HCT116 (cell line): ENCODE measurements around the gene LASP1. TPM values are rescaled to one million over a fixed set of nuclear protein-coding genes. Genes with fewer than 3 reads are reported as not detected.

Source experiments
- ATAC-seq: fragments of 200-7000 bp; cut with Tn5 transposase; 2 replicates; pipeline ENCODE4 v1.9.1; 2020; ENCODE audit warnings: mild to moderate bottlenecking, moderate library complexity
- BruUV-seq: library from RNA; stranded (reverse); fragments of 400-500 nt; replicated peaks from 2 replicates; lab custom pipeline; 2021; lab: Mats Ljungman, UMichigan
- CTCF ChIA-PET: fragments of 300-600 bp; sonication (Branson Sonifier 250); formaldehyde crosslinking; loops from one replicate; lab custom pipeline; 2021; ENCODE audit warnings: antibody characterized with exemption; lab: Charles Lee
- POLR2A ChIA-PET: fragments of 300-600, 350-600 bp; sonication (Branson Sonifier 250); formaldehyde crosslinking; loops from one replicate; lab custom pipeline; 2021; ENCODE audit warnings: antibody characterized with exemption; lab: Charles Lee
- RAD21 ChIA-PET, 2 experiments: fragments of 300-600 bp; sonication (Branson Sonifier 250); formaldehyde crosslinking; loops; one replicate each; lab custom pipeline; 2023; ENCODE audit warnings: low total read pairs in 2 of 2; ENCODE audit not compliant: uncharacterized antibody in 2 of 2, unreplicated experiment in 2 of 2, low non-redundant PET in 1 of 2; lab: Charles Lee
- DNase-seq: peaks from one replicate; pipeline ENCODE4 v3.0.0-alpha.2; 2010; ENCODE audit warnings: low read depth, low spot score
- H2AFZ ChIP-seq: fragments of 200-600 bp; shearing (Covaris generic), sonication (generic); 2 replicates; pipeline ENCODE4 v1.6.1; 2017; ENCODE audit warnings: low read depth, mixed run types, mixed read lengths, antibody characterized with exemption, low read length; ENCODE audit not compliant: poor library complexity, severe bottlenecking
- H3K27ac ChIP-seq: 2 replicates; pipeline ENCODE4 v1.5.1; 2012; ENCODE audit warnings: low read depth, low read length
- H3K27me3 ChIP-seq: fragments of 200-600 bp; sonication (generic); 2 replicates; pipeline ENCODE4 v1.6.1; 2016; ENCODE audit warnings: mixed run types, low read length, mixed read lengths; ENCODE audit not compliant: insufficient read depth
- H3K36me3 ChIP-seq, 2 experiments: fragments of 200-500 bp in 1 of 2; fragments of 200-600 bp in 1 of 2; sonication (Bioruptor generic) in 1 of 2; sonication (generic) in 1 of 2; 2 replicates each; pipeline versions ENCODE4 v1.5.1 to v1.6.1; 2014 to 2016; ENCODE audit warnings: low read length in 2 of 2, inconsistent platforms in 1 of 2, mixed read lengths in 1 of 2, mixed run types in 1 of 2; ENCODE audit not compliant: insufficient read depth in 2 of 2, control insufficient read depth in 1 of 2
- H3K4me1 ChIP-seq, 2 experiments: fragments of 200-600 bp in 1 of 2; sonication (generic) in 1 of 2; 2 replicates each; pipeline versions ENCODE4 v1.5.1 to v1.6.1; 2012 to 2017; ENCODE audit warnings: low read length in 2 of 2, inconsistent platforms in 1 of 2, mild to moderate bottlenecking in 1 of 2, mixed read lengths in 1 of 2, mixed run types in 1 of 2, moderate library complexity in 1 of 2; ENCODE audit not compliant: insufficient read depth in 2 of 2, control insufficient read depth in 1 of 2
- H3K4me2 ChIP-seq: fragments of 200-600 bp; sonication (generic); 2 replicates; pipeline ENCODE4 v1.6.1; 2017; ENCODE audit warnings: mixed run types, low read length, mixed read lengths
- H3K4me3 ChIP-seq, 2 experiments: fragments of 200-600 bp in 1 of 2; sonication (generic) in 1 of 2; replicated peaks in 1 of 2; 2 replicates each; pipeline ENCODE4 v1.5.1; 2011 to 2016; ENCODE audit warnings: low read length in 2 of 2, control low read depth in 1 of 2, low read depth in 1 of 2, mild to moderate bottlenecking in 1 of 2, mixed read lengths in 1 of 2, mixed run types in 1 of 2
- H3K79me2 ChIP-seq: fragments of 200-600 bp; sonication (generic); 2 replicates; pipeline ENCODE4 v1.6.1; 2017; ENCODE audit warnings: mild to moderate bottlenecking, mixed run types, low read length, moderate library complexity, mixed read lengths; ENCODE audit not compliant: insufficient read depth
- H3K9ac ChIP-seq: fragments of 200-600 bp; sonication (generic); 2 replicates; pipeline ENCODE4 v1.6.1; 2016; ENCODE audit warnings: low read length, mixed read lengths
- H3K9me2 ChIP-seq: fragments of 200-600 bp; sonication (generic), shearing (Covaris generic); 2 replicates; pipeline ENCODE4 v1.6.1; 2017; ENCODE audit warnings: mixed run types, mild to moderate bottlenecking, moderate library complexity; ENCODE audit not compliant: insufficient read depth
- H3K9me3 ChIP-seq, 2 experiments: fragments of 200-500 bp in 1 of 2; fragments of 200-600 bp in 1 of 2; sonication (Bioruptor generic) in 1 of 2; sonication (generic) in 1 of 2; 2 replicates each; pipeline ENCODE4 v1.6.1; 2014 to 2017; ENCODE audit warnings: low read length in 2 of 2, mixed read lengths in 2 of 2, inconsistent platforms in 1 of 2, low read depth in 1 of 2, mild to moderate bottlenecking in 1 of 2, mixed run types in 1 of 2, moderate library complexity in 1 of 2; ENCODE audit not compliant: control insufficient read depth in 1 of 2, insufficient read depth in 1 of 2
- H4K20me1 ChIP-seq: fragments of 200-600 bp; sonication (generic), shearing (Covaris generic); 2 replicates; pipeline ENCODE4 v1.6.1; 2017; ENCODE audit warnings: mixed run types, mild to moderate bottlenecking, moderate library complexity; ENCODE audit not compliant: insufficient read depth
- CBX3 ChIP-seq: IDR thresholded peaks from 2 replicates; pipeline ENCODE4 v1.6.1; 2012; ENCODE audit warnings: low read depth
- CEBPB ChIP-seq: IDR thresholded peaks from 2 replicates; pipeline ENCODE4 v1.6.1; 2012; ENCODE audit warnings: low read depth
- EGR1 ChIP-seq: IDR thresholded peaks from 2 replicates; pipeline ENCODE4 v1.6.1; 2012; ENCODE audit warnings: low read depth
- JUND ChIP-seq: IDR thresholded peaks from 2 replicates; pipeline ENCODE4 v1.6.1; 2012
- REST ChIP-seq: IDR thresholded peaks from 2 replicates; pipeline ENCODE4 v1.6.1; 2012; ENCODE audit warnings: low read depth
- SIN3A ChIP-seq: IDR thresholded peaks from 2 replicates; pipeline ENCODE4 v1.6.1; 2012; ENCODE audit warnings: low read depth
- ZFX ChIP-seq: fragments of 450-650 bp; IDR thresholded peaks from 2 replicates; pipeline ENCODE4 v1.6.1; 2017
- intact Hi-C: fragments of 100-400 bp; cut with micrococcal nuclease; formaldehyde crosslinking; loops from 2 replicates; pipeline ENCODE4 v1.10.0; 2022
- total RNA-seq: library from RNA; stranded (reverse); gene quantifications from one replicate; pipeline ENCODE4 v1.2.1, GENCODE V29; 2021; ENCODE audit not compliant: unreplicated experiment

The LASP1 gene
- total RNA-seq, 1 experiment from 2014 or later = 149 TPM

- TF ChIP-seq REST (no peak), EGR1 (no peak), JUND (no peak)
- TF ChIP-seq, all 23 proteins: peak for 0
Observed at GRCh38 chr17:38967290-38967738, 97.5 kb downstream of the LASP1 start, which contains the start of gene FBXO47 (continued).

GRCh38 chr17:38969281-38969680 lies 99.4 kb downstream of the LASP1 start:
- intact Hi-C loops = no loop called here
- H3K4me3 ChIP-seq = no peak overlapping the region
- H2AFZ ChIP-seq = peak overlapping the region; percentile 40
- BruUV-seq = no TSS peak
- no peaks in the 10 kb centered on the region for H3K27me3 ChIP-seq
- no peaks in the 10 kb centered on the region for H4K20me1 ChIP-seq
- peaks cover 6 to 7% of the 10 kb centered on the region in 2 experiments; a peak in 2 of 4 replicates for H3K4me1 ChIP-seq
- no peaks in the 10 kb centered on the region for H3K9me2 ChIP-seq
- DNase-seq (no peak), ATAC-seq (no peak)
- POLR2A ChIA-PET = no interaction called here
- H3K4me2 ChIP-seq = no peak overlapping the region
- TF ChIP-seq CEBPB (no peak), ZFX (no peak), SIN3A (no peak), CBX3 (no peak)
- H3K79me2 ChIP-seq = no peaks in the 10 kb centered on the region
- no peak overlapping the region for H3K9ac ChIP-seq
- CTCF ChIA-PET = no interaction called here
- H3K9me3 ChIP-seq = no peaks in the 10 kb centered on the region
- no peaks in the 10 kb centered on the region for H3K36me3 ChIP-seq
- H3K27ac ChIP-seq = no peak overlapping the region
- RAD21 ChIA-PET = no interaction called here
